Thyroid gland (tissue), 4 donors: Measurements from ENCODE around the gene NKD1. TPM values are rescaled to one million over a fixed set of nuclear protein-coding genes. Genes with fewer than 3 reads are reported as not detected.

ENCODE experiments used
- DNase-seq, 2 donors: peaks; one replicate each; pipeline ENCODE4 v3.0.0-alpha.2; 2019
- H3K27ac ChIP-seq, 3 donors: fragments of 200-600 bp; sonication (generic); 1 replicate in 2 of 3; 2 replicates in 1 of 3; pipeline ENCODE4 v1.5.1; 2016 to 2019; ENCODE audit warnings: mild to moderate bottlenecking in 1 of 3, moderate library complexity in 1 of 3
- H3K27me3 ChIP-seq: fragments of 200-600 bp; sonication (generic); one replicate; pipeline ENCODE4 v1.5.1; 2019
- H3K36me3 ChIP-seq, 2 donors: fragments of 200-600 bp; sonication (generic); one replicate each; pipeline ENCODE4 v1.5.1; 2016 to 2019
- H3K4me1 ChIP-seq, 2 donors: fragments of 200-600 bp; sonication (generic); one replicate each; pipeline ENCODE4 v1.5.1; 2017 to 2019
- H3K4me3 ChIP-seq, 3 donors: fragments of 200-600 bp; sonication (generic); replicated peaks in 1 of 3; 1 replicate in 2 of 3; 2 replicates in 1 of 3; pipeline ENCODE4 v1.5.1; 2016; ENCODE audit warnings: mild to moderate bottlenecking in 1 of 3
- H3K9me3 ChIP-seq: fragments of 200-600 bp; sonication (generic); one replicate; pipeline ENCODE4 v1.5.1; 2017
- CTCF ChIP-seq, 6 experiments: fragments of 200-600 bp in 3 of 6; fragments of 450-650 bp in 3 of 6; sonication (generic) in 3 of 6; IDR thresholded peaks; one replicate each; pipeline ENCODE4 v1.5.1; 2016 to 2019; ENCODE audit warnings: antibody characterized with exemption in 6 of 6, mild to moderate bottlenecking in 2 of 6, inconsistent platforms in 1 of 6, moderate library complexity in 1 of 6
- POLR2A ChIP-seq, 2 donors: fragments of 450-650 bp; IDR thresholded peaks; one replicate each; pipeline ENCODE4 v1.6.1; 2017; ENCODE audit warnings: antibody characterized with exemption in 2 of 2, mild to moderate bottlenecking in 2 of 2, moderate library complexity in 1 of 2
- WGBS, 2 donors: methylation state at CpG; one replicate each; pipeline ENCODE4 v1.1.5; 2017; 5-methylcytosine and 5-hydroxymethylcytosine counted together
- intact Hi-C: fragments of 100-400 bp; cut with DNase I; formaldehyde crosslinking; loops from one replicate; pipeline ENCODE4 v1.15.1; 2023
- total RNA-seq, 4 donors: library from RNA; depleted of rRNA; stranded (reverse); fragments of >200 nt; gene quantifications; one replicate each; pipeline ENCODE4 v1.2.3, GENCODE V29; 2016

NKD1 gene
- total RNA-seq, 4 donors from 2014 or later: 0.63 to 13.8 (median 1.1) TPM

- intact Hi-C loops: no loop called here
- Histone ChIP-seq H3K27me3 (no peaks in the 10 kb centered on the region), H3K36me3 (no peaks in the 10 kb centered on the region), H3K9me3 (no peaks in the 10 kb centered on the region), H3K4me3 (no peak overlapping the region), H3K4me1 (peaks cover 9 to 12% of the 10 kb centered on the region in 2 donors), H3K27ac (no peak overlapping the region)
- 5 to 7% methylated on average over 6 to 9 of the region's 10 CpGs for WGBS, 2 donors
- TF ChIP-seq CTCF (IDR thresholded peaks at IDR 0.05): peak in 4 of 6 experiments; percentile 13 to 47 (median 40)
- TF ChIP-seq POLR2A (IDR thresholded peaks at IDR 0.05): no peak
- DNase-seq: peak; percentile 64 to 68
These were observed 79.2 kb downstream of the NKD1 start for GRCh38 chr16:50627419-50627818.

GRCh38 chr16:50628156-50628802 lies 80.1 kb downstream of the NKD1 start:
- 96 to 99% methylated on average over 9 of the region's 9 CpGs for WGBS, 2 donors
- TF ChIP-seq POLR2A (IDR thresholded peaks at IDR 0.05): no peak
- no peak for TF ChIP-seq CTCF (IDR thresholded peaks at IDR 0.05)

GRCh38 chr16:50629334-50629733 lies 81.1 kb downstream of the NKD1 start:
- Histone ChIP-seq H3K4me3 (no peak overlapping the region), H3K27me3 (no peaks in the 10 kb centered on the region), H3K4me1 (peaks cover 9 to 12% of the 10 kb centered on the region in 2 donors), H3K9me3 (no peaks in the 10 kb centered on the region), H3K36me3 (no peaks in the 10 kb centered on the region), H3K27ac (no peak overlapping the region)
- no peak for TF ChIP-seq CTCF (IDR thresholded peaks at IDR 0.05)
- TF ChIP-seq POLR2A (IDR thresholded peaks at IDR 0.05): no peak
- 92 to 93% methylated on average over 4 of the region's 4 CpGs for WGBS, 2 donors
- no peak for DNase-seq
- intact Hi-C loops: no loop called here

More at GRCh38 chr16:50628156-50628802, 80.1 kb downstream of the NKD1 start:
- Histone ChIP-seq H3K27me3 (no peaks in the 10 kb centered on the region), H3K27ac (no peak overlapping the region), H3K4me3 (no peak overlapping the region), H3K4me1 (peaks cover 9 to 12% of the 10 kb centered on the region in 2 donors), H3K9me3 (no peaks in the 10 kb centered on the region), H3K36me3 (no peaks in the 10 kb centered on the region)
- no peak for DNase-seq
- intact Hi-C loops: no loop called here

- no peaks in the 10 kb centered on the region for H3K36me3 ChIP-seq
- no peaks in the 10 kb centered on the region for H3K27me3 ChIP-seq
- WGBS, 2 donors: 94% methylated on average over 9 to 11 of the region's 11 CpGs
- no peaks in the 10 kb centered on the region for H3K9me3 ChIP-seq
- H3K4me1 ChIP-seq: peaks cover 9 to 12% of the 10 kb centered on the region in 2 donors
- no peak overlapping the region for H3K27ac ChIP-seq
- H3K4me3 ChIP-seq: no peak overlapping the region
- DNase-seq: no peak
- intact Hi-C loops: no loop called here
- TF ChIP-seq POLR2A (IDR thresholded peaks at IDR 0.05): no peak
- no peak for TF ChIP-seq CTCF (IDR thresholded peaks at IDR 0.05)
These were observed 82.3 kb downstream of the NKD1 start for GRCh38 chr16:50630394-50631020.
